Suprapubic skin (tissue), 4 donors: ENCODE measurements around the gene EXOC1. TPM values are rescaled to one million over a fixed set of nuclear protein-coding genes. Genes with fewer than 3 reads are reported as not detected.

Experiments used
- DNase-seq, 2 donors: peaks; one replicate each; pipeline ENCODE4 v3.0.0-alpha.2; 2019; ENCODE audit warnings: low spot score in 2 of 2
- H3K27ac ChIP-seq: fragments of 200-600 bp; sonication (generic); one replicate; pipeline ENCODE4 v1.5.1; 2019
- H3K27me3 ChIP-seq: fragments of 200-600 bp; sonication (generic); one replicate; pipeline ENCODE4 v1.5.1; 2019
- H3K36me3 ChIP-seq: fragments of 200-600 bp; sonication (generic); one replicate; pipeline ENCODE4 v1.5.1; 2019
- H3K4me1 ChIP-seq: fragments of 200-600 bp; sonication (generic); one replicate; pipeline ENCODE4 v1.5.1; 2019
- H3K4me3 ChIP-seq: fragments of 200-600 bp; sonication (generic); one replicate; pipeline ENCODE4 v1.5.1; 2019; ENCODE audit warnings: mild to moderate bottlenecking
- H3K9me3 ChIP-seq: fragments of 200-600 bp; sonication (generic); one replicate; pipeline ENCODE4 v1.5.1; 2019
- CTCF ChIP-seq, 2 donors: fragments of 200-600 bp in 1 of 2; fragments of 450-650 bp in 1 of 2; sonication (generic) in 1 of 2; IDR thresholded peaks; one replicate each; pipeline ENCODE4 v1.5.1; 2016 to 2019; ENCODE audit warnings: antibody characterized with exemption in 2 of 2, mild to moderate bottlenecking in 1 of 2, moderate library complexity in 1 of 2
- EP300 ChIP-seq: sonication (generic); formaldehyde crosslinking; IDR thresholded peaks from one replicate; pipeline ENCODE4 v1.6.1; 2017; ENCODE audit warnings: antibody characterized with exemption
- POLR2A ChIP-seq, 2 donors: fragments of 450-650 bp; IDR thresholded peaks; one replicate each; pipeline ENCODE4 v1.6.1; 2017; ENCODE audit warnings: antibody characterized with exemption in 2 of 2, mild to moderate bottlenecking in 2 of 2, moderate library complexity in 2 of 2
- POLR2AphosphoS5 ChIP-seq, 3 donors: sonication (generic); formaldehyde crosslinking; IDR thresholded peaks; one replicate each; pipeline ENCODE4 v1.6.1; 2017; ENCODE audit warnings: antibody characterized with exemption in 3 of 3
- WGBS: methylation state at CpG from one replicate; pipeline ENCODE4 v1.1.5; 2018; 5-methylcytosine and 5-hydroxymethylcytosine counted together
- total RNA-seq, 4 donors: library from RNA; depleted of rRNA; stranded (reverse); fragments of >200 nt; gene quantifications; one replicate each; pipeline ENCODE4 v1.1.0, GENCODE V29; 2016

Gene EXOC1
- total RNA-seq, 4 donors from 2014 or later: 27.1 to 60.1 (median 32.9) TPM

GRCh38 chr4:55876387-55876786 is 22.9 kb downstream of the EXOC1 start:
- Histone ChIP-seq H3K36me3 (peaks cover 68% of the 10 kb centered on the region), H3K27ac (no peak overlapping the region), H3K4me1 (no peaks in the 10 kb centered on the region), H3K27me3 (no peaks in the 10 kb centered on the region), H3K4me3 (no peak overlapping the region), H3K9me3 (no peaks in the 10 kb centered on the region)
- no peak for DNase-seq
- no peak for TF ChIP-seq POLR2A (IDR thresholded peaks at IDR 0.05)
- TF ChIP-seq CTCF (IDR thresholded peaks at IDR 0.05): no peak
- TF ChIP-seq EP300: no peak
- TF ChIP-seq POLR2AphosphoS5 (IDR thresholded peaks at IDR 0.05): no peak

GRCh38 chr4:55879224-55879623 is 25.8 kb downstream of the EXOC1 start:
- Histone ChIP-seq H3K4me3 (no peak overlapping the region), H3K36me3 (peaks cover 57% of the 10 kb centered on the region), H3K4me1 (no peaks in the 10 kb centered on the region), H3K27me3 (no peaks in the 10 kb centered on the region), H3K27ac (no peak overlapping the region), H3K9me3 (no peaks in the 10 kb centered on the region)
- TF ChIP-seq EP300 (no peak), CTCF (IDR thresholded peaks at IDR 0.05) (no peak), POLR2AphosphoS5 (IDR thresholded peaks at IDR 0.05) (no peak), POLR2A (IDR thresholded peaks at IDR 0.05) (no peak)
- no peak for DNase-seq
- WGBS: 87% methylated on average over 3 of the region's 3 CpGs

- peaks cover 42% of the 10 kb centered on the region for H3K36me3 ChIP-seq
- DNase-seq: no peak
- no peaks in the 10 kb centered on the region for H3K27me3 ChIP-seq
- 100% methylated on average over 3 of the region's 3 CpGs for whole genome bisulfite sequencing
- no peak overlapping the region for H3K27ac ChIP-seq
- H3K4me3 ChIP-seq: no peak overlapping the region
- H3K9me3 ChIP-seq: no peaks in the 10 kb centered on the region
- TF ChIP-seq EP300: no peak
- TF ChIP-seq POLR2AphosphoS5 (IDR thresholded peaks at IDR 0.05): no peak
- no peak for TF ChIP-seq CTCF (IDR thresholded peaks at IDR 0.05)
- no peak for TF ChIP-seq POLR2A (IDR thresholded peaks at IDR 0.05)
- H3K4me1 ChIP-seq: no peaks in the 10 kb centered on the region
Observed at GRCh38 chr4:55880652-55881280, 27.3 kb downstream of the EXOC1 start.

GRCh38 chr4:55884093-55884850 is 30.8 kb downstream of the EXOC1 start:
- Histone ChIP-seq H3K27ac (no peak overlapping the region), H3K27me3 (no peaks in the 10 kb centered on the region), H3K9me3 (no peaks in the 10 kb centered on the region), H3K4me1 (no peaks in the 10 kb centered on the region), H3K4me3 (no peak overlapping the region), H3K36me3 (peaks cover 21% of the 10 kb centered on the region)
- no peak for TF ChIP-seq POLR2AphosphoS5 (IDR thresholded peaks at IDR 0.05)
- no peak for TF ChIP-seq POLR2A (IDR thresholded peaks at IDR 0.05)
- TF ChIP-seq CTCF (IDR thresholded peaks at IDR 0.05): no peak
- no peak for TF ChIP-seq EP300
- DNase-seq: no peak
- 87% methylated on average over 2 of the region's 2 CpGs for WGBS

- Histone ChIP-seq H3K27ac (no peak overlapping the region), H3K4me1 (no peaks in the 10 kb centered on the region), H3K9me3 (no peaks in the 10 kb centered on the region), H3K36me3 (peaks cover 20% of the 10 kb centered on the region), H3K4me3 (no peak overlapping the region), H3K27me3 (no peaks in the 10 kb centered on the region)
- TF ChIP-seq POLR2A (IDR thresholded peaks at IDR 0.05) (no peak), CTCF (IDR thresholded peaks at IDR 0.05) (no peak), EP300 (no peak), POLR2AphosphoS5 (IDR thresholded peaks at IDR 0.05) (no peak)
- WGBS: 73% methylated on average over 1 of the region's 1 CpG
- no peak for DNase-seq
Observed at GRCh38 chr4:55884851-55885219, 31.4 kb downstream of the EXOC1 start.
